ENCODE results near the gene PML.
"Not testable (repeated sequence)": the region's sequence is repeated elsewhere in the genome, so short reads cannot be mapped to it uniquely, and the experiment has no call there.

Gene PML

GRCh38 chr15:73957785-73958184 lies 36.7 kb upstream of the PML start:
- no peak for DNase-seq

- DNase-seq: peak in 1 of 5 experiments; percentile 89
Measured at GRCh38 chr15:73959012-73959581, 35.4 kb upstream of the PML start.

GRCh38 chr15:73959801-73960200 lies 34.7 kb upstream of the PML start:
- no peak for DNase-seq

GRCh38 chr15:73960472-73961070 lies 33.9 kb upstream of the PML start:
- not testable (repeated sequence) for DNase-seq

- no peak for DNase-seq
Measured at GRCh38 chr15:73962433-73962832, 32.1 kb upstream of the PML start.

- peak; percentile 70 to 87 (median 77) for DNase-seq
Measured at GRCh38 chr15:73964736-73965093, 29.8 kb upstream of the PML start.

GRCh38 chr15:73965094-73965757 lies 29.3 kb upstream of the PML start:
- DNase-seq: peak in 2 of 5 experiments; percentile 26 to 51

GRCh38 chr15:73965758-73966113 lies 28.8 kb upstream of the PML start:
- peak in 1 of 5 experiments; percentile 74 for DNase-seq

GRCh38 chr15:73968461-73968860 lies 26.1 kb upstream of the PML start:
- no peak for DNase-seq

- DNase-seq: no peak
Measured at GRCh38 chr15:73969151-73969759, 25.3 kb upstream of the PML start.

- peak; percentile 40 to 80 (median 66) for DNase-seq
Measured at GRCh38 chr15:73972984-73973682, 21.4 kb upstream of the PML start.

GRCh38 chr15:73973683-73974200 lies 20.8 kb upstream of the PML start:
- not testable (repeated sequence) for DNase-seq

GRCh38 chr15:73975440-73976125 lies 18.9 kb upstream of the PML start:
- peak in 2 of 5 experiments; percentile 27 to 79 for DNase-seq

- DNase-seq: no peak
Measured at GRCh38 chr15:73978896-73979295, 15.6 kb upstream of the PML start.

GRCh38 chr15:73979636-73980035 lies 14.9 kb upstream of the PML start:
- DNase-seq: no peak

GRCh38 chr15:73981761-73982221 lies 12.7 kb upstream of the PML start:
- DNase-seq: no peak

- no peak for DNase-seq
Measured at GRCh38 chr15:73982222-73982962, 12.1 kb upstream of the PML start.

- DNase-seq: no peak
Measured at GRCh38 chr15:73983211-73983727, 11.2 kb upstream of the PML start.

GRCh38 chr15:73983773-73984172 lies 10.7 kb upstream of the PML start:
- DNase-seq: no peak

GRCh38 chr15:73984208-73984979 lies 10.1 kb upstream of the PML start:
- no peak for DNase-seq

Data from T-helper 2 cell (primary cell).